Endothelial cell of umbilical vein (primary cell): Measurements from ENCODE around the gene CD300LF. TPM values are rescaled to one million over a fixed set of nuclear protein-coding genes. Genes with fewer than 3 reads are reported as not detected.

Experiments
- BruUV-seq: library from RNA; stranded (reverse); fragments of 400-500 nt; replicated peaks from 2 replicates; lab custom pipeline; 2021; lab: Mats Ljungman, UMichigan
- CTCF ChIA-PET: fragments of 300-600, 350-600 bp; sonication (Branson Sonifier 250); formaldehyde crosslinking; loops from one replicate; lab custom pipeline; 2021; ENCODE audit warnings: antibody characterized with exemption, inconsistent platforms; lab: Charles Lee
- POLR2A ChIA-PET: fragments of 300-600, 350-600 bp; sonication (Branson Sonifier 250); formaldehyde crosslinking; loops from one replicate; lab custom pipeline; 2021; ENCODE audit warnings: antibody characterized with exemption, inconsistent platforms; lab: Charles Lee
- DNase-seq: peaks from one replicate; pipeline ENCODE4 v3.0.0-alpha.2; 2011; ENCODE audit warnings: low read depth, low spot score
- FAIRE-seq: peaks from 2 replicates; lab custom pipeline; 2011; peaks lifted over from hg19 to GRCh38; lab: Jason Lieb, UNC
- H2AFZ ChIP-seq: 2 replicates; pipeline ENCODE4 v1.6.0; 2012; ENCODE audit warnings: low read depth, low read length, control low read depth, inconsistent platforms
- H3K27ac ChIP-seq: 2 replicates; pipeline ENCODE4 v1.5.1; 2011; ENCODE audit warnings: low read depth, mild to moderate bottlenecking, control low read depth, low read length, moderate library complexity; ENCODE audit not compliant: insufficient read depth
- H3K27me3 ChIP-seq, 2 experiments: 2 replicates each; pipeline versions ENCODE4 v1.6.0 to v1.6.1; 2011; ENCODE audit warnings: low read length in 2 of 2, mixed read lengths in 1 of 2; ENCODE audit not compliant: control insufficient read depth in 2 of 2, insufficient read depth in 2 of 2
- H3K36me3 ChIP-seq, 2 experiments: 2 replicates in 1 of 2; 3 replicates in 1 of 2; pipeline ENCODE4 v1.5.1; 2011; ENCODE audit warnings: low read length in 2 of 2, mild to moderate bottlenecking in 1 of 2, moderate library complexity in 1 of 2; ENCODE audit not compliant: control insufficient read depth in 2 of 2, insufficient read depth in 2 of 2; ENCODE audit errors: extremely low read depth in 1 of 2
- H3K4me1 ChIP-seq: 3 replicates; pipeline ENCODE4 v1.5.1; 2011; ENCODE audit warnings: mild to moderate bottlenecking, low read length; ENCODE audit not compliant: control insufficient read depth, insufficient read depth; ENCODE audit errors: extremely low read depth
- H3K4me2 ChIP-seq: 2 replicates; pipeline ENCODE4 v1.6.1; 2011; ENCODE audit warnings: low read length, control low read depth, mixed read lengths; ENCODE audit not compliant: insufficient read depth
- H3K4me3 ChIP-seq, 3 experiments: fragments of 200-600 bp in 1 of 3; sonication (generic), shearing (Covaris generic) in 1 of 3; replicated peaks in 1 of 3; 2 replicates each; pipeline ENCODE4 v1.5.1; 2011 to 2016; ENCODE audit warnings: control low read depth in 3 of 3, low read length in 3 of 3, mild to moderate bottlenecking in 2 of 3, inconsistent platforms in 1 of 3, low read depth in 1 of 3, moderate library complexity in 1 of 3; ENCODE audit not compliant: insufficient read depth in 1 of 3
- H3K79me2 ChIP-seq: 2 replicates; pipeline ENCODE4 v1.6.0; 2012; ENCODE audit warnings: low read length, inconsistent platforms; ENCODE audit not compliant: control insufficient read depth, insufficient read depth
- H3K9ac ChIP-seq: replicated peaks from 2 replicates; pipeline ENCODE3; 2011; ENCODE audit warnings: low read length, control low read depth; ENCODE audit not compliant: insufficient read depth; ENCODE audit errors: extremely low read depth
- H3K9me1 ChIP-seq: replicated peaks from 3 replicates; pipeline ENCODE4 v1.6.0; 2011; ENCODE audit warnings: mild to moderate bottlenecking, low read length; ENCODE audit not compliant: control insufficient read depth, insufficient read depth; ENCODE audit errors: extremely low read depth
- H3K9me3 ChIP-seq: replicated peaks from 2 replicates; pipeline ENCODE4 v1.5.1; 2012; ENCODE audit warnings: low read length, inconsistent platforms; ENCODE audit not compliant: control insufficient read depth, insufficient read depth
- H4K20me1 ChIP-seq: replicated peaks from 2 replicates; pipeline ENCODE3; 2011; ENCODE audit warnings: mild to moderate bottlenecking, low read length; ENCODE audit not compliant: control insufficient read depth, insufficient read depth; ENCODE audit errors: extremely low read depth
- CTCF ChIP-seq, 2 donors: IDR thresholded peaks; 1 replicate in 1 of 2; 2 replicates in 1 of 2; pipeline ENCODE4 v1.5.1; 2011; ENCODE audit warnings: low read length in 2 of 2, mild to moderate bottlenecking in 2 of 2, moderate library complexity in 2 of 2, control low read depth in 1 of 2, inconsistent platforms in 1 of 2, low read depth in 1 of 2; ENCODE audit not compliant: insufficient read depth in 1 of 2; ENCODE audit errors: extremely low read depth in 1 of 2
- EZH2 ChIP-seq: IDR thresholded peaks from 2 replicates; pipeline ENCODE4 v1.6.1; 2012; ENCODE audit warnings: borderline replicate concordance, low read depth, mild to moderate bottlenecking, moderate library complexity, low read length, inconsistent platforms; ENCODE audit not compliant: severe bottlenecking
- FOS ChIP-seq: IDR thresholded peaks from 2 replicates; pipeline ENCODE4 v1.6.1; 2011; ENCODE audit warnings: mild to moderate bottlenecking, low read length, moderate library complexity, borderline replicate concordance; ENCODE audit not compliant: insufficient read depth
- GATA2 ChIP-seq: IDR thresholded peaks from 2 replicates; pipeline ENCODE4 v1.7.0; 2011; ENCODE audit warnings: low read depth, mild to moderate bottlenecking, moderate library complexity, mixed read lengths, low read length; ENCODE audit not compliant: insufficient read length, insufficient read depth
- JUN ChIP-seq: IDR thresholded peaks from 2 replicates; pipeline ENCODE4 v1.6.1; 2011; ENCODE audit warnings: borderline replicate concordance, low read depth; ENCODE audit not compliant: insufficient read length, insufficient read depth
- MAX ChIP-seq: IDR thresholded peaks from 2 replicates; pipeline ENCODE4 v1.6.1; 2011; ENCODE audit not compliant: insufficient read depth, insufficient read length
- MYC ChIP-seq: IDR thresholded peaks from one replicate; pipeline ENCODE4 v1.6.1; 2011; ENCODE audit warnings: mild to moderate bottlenecking, low read depth, low read length
- POLR2A ChIP-seq: IDR thresholded peaks from 2 replicates; pipeline ENCODE4 v1.6.1; 2012; ENCODE audit warnings: low read depth, mild to moderate bottlenecking, control low read depth, low read length
- POLR2AphosphoS5 ChIP-seq: IDR thresholded peaks from 2 replicates; pipeline ENCODE4 v1.6.1; 2012; ENCODE audit warnings: low read depth, mild to moderate bottlenecking, control low read depth, low read length, moderate library complexity; ENCODE audit not compliant: insufficient read depth
- dilution Hi-C: fragments of 300-500 bp; cut with MboI; formaldehyde crosslinking; loops from one replicate; pipeline ENCODE4 v1.15.0; 2019; ENCODE audit warnings: low sequenced_read_pairs; ENCODE audit not compliant: extremely low pct_ligation_motif_present
- intact Hi-C: fragments of 100-400 bp; cut with micrococcal nuclease; formaldehyde crosslinking; loops from one replicate; pipeline ENCODE4 v1.10.0; 2022
- polyA plus RNA-seq, 4 experiments: library from polyadenylated mRNA; depleted of rRNA in 3 of 4; stranded (reverse) in 3 of 4; unstranded in 1 of 4; fragments of >200 nt; gene quantifications; 2 replicates each; pipeline versions ENCODE4 v1.2.1 to v1.2.3, GENCODE V29; 2011 to 2012; ENCODE audit warnings: missing spikeins in 1 of 4
- total RNA-seq: library from RNA; stranded (reverse); gene quantifications from 2 replicates; pipeline ENCODE4 v1.2.3, GENCODE V29; 2021

The CD300LF gene
- total and polyA plus RNA-seq, 2 donors (not counting 3 experiments of a cell fraction or from before 2014, with no cell fraction given), result not detected

- Histone ChIP-seq H3K4me3 (no peak overlapping the region), H3K9ac (no peak overlapping the region), H3K4me1 (no peaks in the 10 kb centered on the region), H3K27me3 (peaks cover 29 to 35% of the 10 kb centered on the region in 2 experiments), H3K36me3 (no peaks in the 10 kb centered on the region), H2AFZ (no peak overlapping the region), H3K9me1 (no peaks in the 10 kb centered on the region), H3K27ac (no peak overlapping the region), H3K79me2 (no peaks in the 10 kb centered on the region), H3K9me3 (no peaks in the 10 kb centered on the region), H3K4me2 (no peak overlapping the region), H4K20me1 (no peaks in the 10 kb centered on the region)
- dilution Hi-C loops (no loop called here), intact Hi-C loops (no loop called here)
- POLR2A ChIA-PET, result no interaction called here
- CTCF ChIA-PET, result no interaction called here
- TF ChIP-seq MYC, result no peak
- TF ChIP-seq EZH2, result no peak
- no peak for TF ChIP-seq POLR2AphosphoS5
- TF ChIP-seq JUN, result no peak
- no peak for TF ChIP-seq FOS
- no peak for TF ChIP-seq MAX
- no peak for DNase-seq
- FAIRE-seq, result no peak
- no TSS peak for BruUV-seq
These were observed 21.5 kb upstream of the CD300LF start for GRCh38 chr17:74734256-74734655.

GRCh38 chr17:74733365-74734122, 20.8 kb upstream of the CD300LF start:
- no peak overlapping the region for H2AFZ ChIP-seq
- H3K9me3 ChIP-seq, result no peaks in the 10 kb centered on the region
- no peaks in the 10 kb centered on the region for H3K4me1 ChIP-seq
- H4K20me1 ChIP-seq, result no peaks in the 10 kb centered on the region
- H3K4me3 ChIP-seq, result no peak overlapping the region
- peaks cover 26 to 28% of the 10 kb centered on the region in 2 experiments for H3K27me3 ChIP-seq
- BruUV-seq, result no TSS peak
- DNase-seq (no peak), FAIRE-seq (no peak)
- POLR2A ChIA-PET, result no interaction called here
- H3K27ac ChIP-seq, result no peak overlapping the region
- dilution Hi-C loops, result no loop called here
- H3K9ac ChIP-seq, result no peak overlapping the region
- H3K4me2 ChIP-seq, result no peak overlapping the region
- H3K9me1 ChIP-seq, result no peaks in the 10 kb centered on the region
- CTCF ChIA-PET, result no interaction called here
- intact Hi-C loops, result no loop called here
- no peak for TF ChIP-seq FOS
- TF ChIP-seq MAX, result no peak
- TF ChIP-seq CTCF (IDR thresholded peaks at IDR 0.05; ENCODE audit: extremely low read depth in 1 of 2, insufficient read depth in 1 of 2, low read depth in 1 of 2, low read length in 2 of 2), result no peak
- TF ChIP-seq EZH2, result no peak
- TF ChIP-seq GATA2, result no peak
- no peak for TF ChIP-seq POLR2AphosphoS5
- no peak for TF ChIP-seq JUN
- no peak for TF ChIP-seq POLR2A
- no peaks in the 10 kb centered on the region for H3K79me2 ChIP-seq
- no peaks in the 10 kb centered on the region for H3K36me3 ChIP-seq
